RWPE1 (cell line): ENCODE data around the gene HOXA10.
A peak's percentile ranks its signal among the peaks of the same experiment; 100 is the strongest.

Experiments
- CTCF ChIA-PET: fragments of 350-600 bp; sonication (Branson Sonifier 250); formaldehyde crosslinking; extraction: SDS; loops from one replicate; lab custom pipeline; 2021; lab: Yijun Ruan, JAX
- POLR2A ChIA-PET: fragments of 400-600 bp; formaldehyde crosslinking; extraction: SDS; loops from one replicate; lab custom pipeline; 2020; ENCODE audit warnings: antibody characterized with exemption; ENCODE audit not compliant: low non-redundant PET; lab: Yijun Ruan, JAX
- DNase-seq: peaks from one replicate; pipeline ENCODE4 v3.0.0; 2012; ENCODE audit warnings: low spot score
- H3K27ac ChIP-seq: fragments of 450-650 bp; 2 replicates; pipeline ENCODE4 v1.5.1; 2017
- TF ChIP-seq, protein P1 (sequence below): fragments of 450-650 bp; conservative IDR thresholded peaks from 2 replicates; pipeline ENCODE4 v1.5.1; 2017; ENCODE audit warnings: low read depth, mild to moderate bottlenecking

Gene HOXA10

DNA sequence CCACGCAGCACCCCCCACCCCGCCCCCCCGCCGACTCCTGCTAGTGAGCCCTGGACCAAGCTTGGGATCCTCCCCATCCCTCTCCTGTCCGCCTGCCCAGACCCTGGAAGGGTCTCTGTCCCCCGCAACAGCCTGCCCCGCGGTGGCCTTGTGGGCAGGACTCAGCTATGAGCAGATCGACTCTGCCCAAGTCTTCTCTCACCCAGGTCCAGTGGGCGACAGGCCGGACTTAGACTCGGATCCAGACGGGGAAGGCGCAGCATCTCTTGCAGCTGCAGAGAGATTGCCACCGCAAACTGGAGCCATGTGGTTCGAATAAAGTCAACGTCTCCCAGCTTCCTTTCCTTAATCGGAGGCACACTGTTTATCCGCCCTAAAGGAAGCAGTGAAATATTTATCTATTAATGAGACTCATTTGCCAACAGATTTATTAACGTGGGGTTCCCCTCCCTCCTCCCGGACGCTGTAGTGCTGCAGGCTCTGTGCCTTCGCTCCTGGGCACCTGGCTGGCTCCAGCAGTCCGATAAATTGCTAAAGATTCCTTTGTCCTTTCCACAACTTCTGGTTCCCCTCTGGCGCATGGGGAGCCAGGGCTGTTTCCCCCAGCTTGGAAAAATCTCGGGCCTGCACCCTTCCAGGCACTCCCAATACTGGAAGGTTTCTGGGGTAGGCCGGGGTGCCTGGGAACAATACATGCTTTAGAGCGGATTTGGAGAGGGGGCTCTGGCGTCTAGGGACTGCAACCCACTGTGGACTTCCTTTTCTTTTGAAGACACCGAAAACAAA, 17.0 kb downstream of the HOXA10 start:
- DNase-seq: no peak
- H3K27ac ChIP-seq: peak overlapping the region; percentile 90
- POLR2A ChIA-PET: no interaction called here
- TF ChIP-seq, protein P1, sequence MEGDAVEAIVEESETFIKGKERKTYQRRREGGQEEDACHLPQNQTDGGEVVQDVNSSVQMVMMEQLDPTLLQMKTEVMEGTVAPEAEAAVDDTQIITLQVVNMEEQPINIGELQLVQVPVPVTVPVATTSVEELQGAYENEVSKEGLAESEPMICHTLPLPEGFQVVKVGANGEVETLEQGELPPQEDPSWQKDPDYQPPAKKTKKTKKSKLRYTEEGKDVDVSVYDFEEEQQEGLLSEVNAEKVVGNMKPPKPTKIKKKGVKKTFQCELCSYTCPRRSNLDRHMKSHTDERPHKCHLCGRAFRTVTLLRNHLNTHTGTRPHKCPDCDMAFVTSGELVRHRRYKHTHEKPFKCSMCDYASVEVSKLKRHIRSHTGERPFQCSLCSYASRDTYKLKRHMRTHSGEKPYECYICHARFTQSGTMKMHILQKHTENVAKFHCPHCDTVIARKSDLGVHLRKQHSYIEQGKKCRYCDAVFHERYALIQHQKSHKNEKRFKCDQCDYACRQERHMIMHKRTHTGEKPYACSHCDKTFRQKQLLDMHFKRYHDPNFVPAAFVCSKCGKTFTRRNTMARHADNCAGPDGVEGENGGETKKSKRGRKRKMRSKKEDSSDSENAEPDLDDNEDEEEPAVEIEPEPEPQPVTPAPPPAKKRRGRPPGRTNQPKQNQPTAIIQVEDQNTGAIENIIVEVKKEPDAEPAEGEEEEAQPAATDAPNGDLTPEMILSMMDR: no peak
- CTCF ChIA-PET: interaction anchor here (1.1 to 1.4 kb wide), 2 partner anchors 13 to 489 kb away, joined by 3 to 6 read pairs; partner anchors contain the start of gene HOXA5

DNA sequence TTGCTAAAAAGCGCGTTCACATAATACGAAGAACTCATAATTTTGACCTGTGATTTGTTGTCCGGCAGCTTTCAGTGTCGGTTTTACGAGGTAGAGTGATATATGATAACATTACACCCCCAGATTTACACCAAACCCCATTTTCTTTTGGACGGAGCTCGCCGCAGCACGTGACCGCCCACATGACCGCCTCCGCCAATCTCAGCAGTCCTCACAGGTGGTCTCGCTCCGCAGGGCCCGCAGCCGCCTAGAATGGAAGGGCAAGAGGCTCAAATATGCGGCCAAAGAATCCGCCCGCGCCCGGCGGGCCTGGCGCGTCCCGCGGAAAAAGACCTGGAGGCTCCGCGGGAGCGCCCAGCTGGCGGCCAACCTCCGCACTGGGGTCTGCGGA, 17.6 kb downstream of the HOXA10 start, which contains the start of gene HOXA7:
Gene HOXA7 (minus strand): TSS at position 168 of the 391 bp plus-strand sequence. CDS start 130 bp downstream, at position 38.
- TF ChIP-seq, protein P1: no peak
- POLR2A ChIA-PET: no interaction called here
- CTCF ChIA-PET: interaction anchor here (1.1 to 1.4 kb wide), 2 partner anchors 13 to 489 kb away, joined by 3 to 6 read pairs; partner anchors contain the start of gene HOXA5
- peak within 1 kb of the TSS; percentile 90 for H3K27ac ChIP-seq
- DNase-seq: no peak

DNA sequence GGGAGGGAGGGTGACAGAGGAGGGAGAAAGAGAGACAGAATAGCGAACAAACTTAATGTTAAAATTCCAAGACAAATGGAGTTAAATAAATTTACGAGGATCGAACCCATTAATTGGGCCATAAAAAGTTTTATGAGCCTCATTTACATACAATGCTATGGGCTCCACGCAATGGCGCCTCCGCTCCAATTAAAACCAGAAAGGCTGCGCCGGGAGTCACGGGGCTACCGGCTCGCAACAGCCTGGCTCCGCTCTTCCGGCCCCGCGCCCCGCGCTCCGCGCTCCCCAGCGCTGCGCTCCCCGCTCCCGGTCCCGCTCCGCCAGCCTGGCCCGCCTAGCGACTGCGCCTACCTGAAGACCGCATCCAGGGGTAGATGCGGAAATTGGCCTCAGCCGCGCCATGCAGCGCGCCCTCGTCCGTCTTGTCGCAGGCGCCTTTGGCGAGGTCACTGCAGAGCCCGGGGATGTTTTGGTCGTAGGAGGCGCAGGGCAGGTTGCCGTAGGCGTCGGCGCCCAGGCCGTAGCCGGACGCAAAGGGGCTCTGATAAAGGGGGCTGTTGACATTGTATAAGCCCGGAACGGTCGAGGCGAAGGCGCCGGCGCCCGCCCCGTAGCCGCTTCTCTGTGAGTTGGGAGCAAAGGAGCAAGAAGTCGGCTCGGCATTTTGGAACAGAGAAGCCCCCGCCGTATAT, 18.2 kb downstream of the HOXA10 start:
- H3K27ac ChIP-seq: peak overlapping the region; percentile 90
- POLR2A ChIA-PET: no interaction called here
- no peak for DNase-seq

DNA sequence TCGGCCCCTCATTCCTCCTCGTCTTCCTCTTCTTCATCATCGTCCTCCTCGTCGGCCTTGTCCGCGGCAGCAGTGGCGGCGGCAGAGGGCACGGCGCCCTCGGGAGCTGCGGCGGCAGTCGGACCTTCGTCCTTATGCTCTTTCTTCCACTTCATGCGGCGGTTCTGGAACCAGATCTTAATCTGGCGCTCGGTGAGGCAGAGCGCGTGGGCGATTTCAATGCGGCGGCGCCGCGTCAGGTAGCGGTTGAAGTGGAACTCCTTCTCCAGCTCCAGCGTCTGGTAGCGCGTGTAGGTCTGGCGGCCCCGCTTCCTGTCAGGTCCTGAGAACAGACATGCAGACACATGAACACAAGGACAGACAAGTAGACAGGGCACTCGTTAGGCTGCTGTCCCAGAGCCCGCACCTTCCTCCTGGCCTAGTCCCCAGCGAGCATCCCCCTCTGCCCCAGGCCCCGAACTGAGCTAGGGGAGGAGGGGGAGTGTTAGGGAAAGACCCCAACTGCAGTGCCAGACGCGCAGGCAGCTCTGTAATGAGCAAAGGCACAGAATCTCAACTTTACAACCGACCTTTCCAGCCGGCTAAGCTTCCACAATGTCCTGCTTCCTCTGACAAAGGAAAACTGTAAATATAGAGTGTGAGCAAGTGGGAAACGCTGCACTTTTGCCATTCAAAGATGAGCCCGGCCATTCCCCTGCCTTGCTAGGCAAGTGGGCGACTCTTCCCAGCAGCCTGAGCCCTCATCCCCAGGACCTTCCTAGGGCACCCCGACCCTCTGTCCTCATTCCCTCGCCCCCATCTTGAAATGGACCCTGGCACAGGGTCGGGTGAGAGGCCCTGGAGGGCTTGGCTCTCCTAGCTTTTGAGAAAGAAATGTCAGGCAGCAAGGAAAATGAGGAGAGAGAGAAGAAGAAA, 19.0 kb downstream of the HOXA10 start:
- ChIA-PET POLR2A (no interaction called here), CTCF (interaction anchor here (1.0 kb wide), 1 partner anchor 11 kb away, joined by 3 read pairs; no protein-coding TSS in a partner anchor)
- TF ChIP-seq, protein P1: no peak

More for the DNA sequence above, 18.2 kb downstream of the HOXA10 start:
- CTCF ChIA-PET: interaction anchor here (1.0 to 1.4 kb wide), 3 partner anchors 12 to 488 kb away, joined by 3 to 6 read pairs (median 3); partner anchors contain the start of gene HOXA5
- TF ChIP-seq, protein P1: no peak

DNA sequence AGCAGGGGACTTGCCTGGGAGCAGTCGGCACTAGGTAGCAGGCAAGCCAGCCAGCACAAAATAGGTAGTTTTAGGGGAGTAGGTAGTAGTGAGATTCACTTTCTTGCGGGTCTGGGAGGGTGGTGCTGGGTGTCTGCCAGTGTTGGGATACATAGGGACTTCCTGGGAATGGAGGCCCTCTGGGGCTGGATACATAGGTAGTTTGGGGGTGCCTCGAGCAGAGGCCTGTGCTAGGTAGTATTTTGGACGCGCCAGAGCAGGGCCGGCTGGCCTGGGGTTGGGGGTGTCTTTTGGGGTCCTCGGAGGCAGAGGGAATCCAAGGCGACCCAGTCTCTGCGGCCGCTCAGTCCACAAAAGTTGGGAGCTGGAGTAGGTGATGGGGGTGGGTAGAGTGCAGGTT, 19.8 kb downstream of the HOXA10 start:
- ChIA-PET POLR2A (no interaction called here), CTCF (interaction anchor here (0.9 kb wide), 1 partner anchor 12 kb away, joined by 5 read pairs; no protein-coding TSS in a partner anchor)
- TF ChIP-seq, protein P1: no peak
- peak overlapping the region; percentile 90 for H3K27ac ChIP-seq
- no peak for DNase-seq

More for the DNA sequence above, 19.0 kb downstream of the HOXA10 start:
- H3K27ac ChIP-seq: peak overlapping the region; percentile 90
- DNase-seq: no peak
